HepG2 (cell line): ENCODE measurements around the gene MTIF2. TPM values are rescaled to one million over a fixed set of nuclear protein-coding genes. Genes with fewer than 3 reads are reported as not detected.

Experiments used
- AGO2 ChIP-seq: fragments of 200-400 bp; formaldehyde crosslinking; optimal IDR thresholded peaks from 2 replicates; pipeline ENCODE3; 2017; ENCODE audit warnings: mild to moderate bottlenecking, low read depth, low read length, moderate library complexity
- BCL3 ChIP-seq: sonication (generic); formaldehyde crosslinking; IDR thresholded peaks from 2 replicates; pipeline ENCODE4 v1.5.1; 2020; ENCODE audit warnings: mild to moderate bottlenecking, missing genetic modification reagents, moderate library complexity
- BRF2 ChIP-seq: sonication (generic); formaldehyde crosslinking; IDR thresholded peaks from 2 replicates; pipeline ENCODE4 v1.8.1; 2022; ENCODE audit warnings: mild to moderate bottlenecking, missing genetic modification reagents
- KLF13 ChIP-seq: sonication (generic); formaldehyde crosslinking; IDR thresholded peaks from 2 replicates; pipeline ENCODE4 v1.4.0; 2020; ENCODE audit warnings: mild to moderate bottlenecking, missing genetic modification reagents
- PAF1 ChIP-seq: IDR thresholded peaks from 2 replicates; pipeline ENCODE4 v1.6.1; 2016; ENCODE audit warnings: missing genetic modification reagents, missing compliant biosample characterization
- PCBP2 ChIP-seq: fragments of 200-400 bp; formaldehyde crosslinking; optimal IDR thresholded peaks from 2 replicates; pipeline ENCODE3; 2018; ENCODE audit warnings: low read length, low read depth; ENCODE audit not compliant: poor library complexity, severe bottlenecking
- POLR2A ChIP-seq, 2 experiments: IDR thresholded peaks; 2 replicates each; pipeline ENCODE4 v1.6.1; 2011; ENCODE audit warnings: low read depth in 2 of 2, low read length in 2 of 2, mild to moderate bottlenecking in 1 of 2, moderate library complexity in 1 of 2; ENCODE audit not compliant: insufficient read depth in 1 of 2
- POLR2AphosphoS2 ChIP-seq: IDR thresholded peaks from 2 replicates; pipeline ENCODE4 v1.6.1; 2011; ENCODE audit warnings: low read depth, low read length, improper control_type of control experiment
- POLR2AphosphoS5 ChIP-seq: IDR thresholded peaks from 2 replicates; pipeline ENCODE4 v1.6.1; 2012; ENCODE audit warnings: low read depth, low read length
- RBFOX2 ChIP-seq: fragments of 200-400 bp; formaldehyde crosslinking; IDR thresholded peaks from 2 replicates; pipeline ENCODE4 v1.6.1; 2017; ENCODE audit warnings: low read depth, mild to moderate bottlenecking, low read length
- ZNF510 ChIP-seq: sonication (generic); formaldehyde crosslinking; IDR thresholded peaks from 2 replicates; pipeline ENCODE4 v1.4.0; 2020; ENCODE audit warnings: low read depth, mild to moderate bottlenecking, missing genetic modification reagents
- ZNF710 ChIP-seq: sonication (generic); formaldehyde crosslinking; IDR thresholded peaks from 2 replicates; pipeline ENCODE4 v1.5.0; 2020; ENCODE audit warnings: mild to moderate bottlenecking, missing genetic modification reagents, borderline replicate concordance
- polyA plus RNA-seq, 8 experiments: library from polyadenylated mRNA; depleted of rRNA in 3 of 8; stranded (reverse) in 7 of 8; unstranded in 1 of 8; fragments of >200 nt; fragmentation: Illumina TruSeq in 4 of 8; extraction: Trizol in 4 of 8; gene quantifications; 2 replicates each; pipeline versions ENCODE4 v1.2.1 to v1.2.3, GENCODE V29; 2011 to 2016; ENCODE audit warnings: low read depth in 4 of 8, missing spikeins in 1 of 8, mixed read lengths in 1 of 8; ENCODE audit not compliant: insufficient read depth in 1 of 8
- total RNA-seq, 5 experiments: library from RNA; depleted of rRNA; stranded (reverse); fragments of >200 nt; fragmentation: Illumina TruSeq; extraction: Trizol; gene quantifications; 2 replicates each; pipeline ENCODE4 v1.2.3, GENCODE V29; 2016; ENCODE audit warnings: low read depth in 1 of 5
- TF ChIP-seq, protein P1 (sequence below): sonication (generic); formaldehyde crosslinking; IDR thresholded peaks from 2 replicates; pipeline ENCODE4 v1.5.0; 2020; ENCODE audit warnings: mild to moderate bottlenecking, missing genetic modification reagents, borderline replicate concordance
- TF ChIP-seq, protein P2 (sequence below): sonication (generic); formaldehyde crosslinking; IDR thresholded peaks from 2 replicates; pipeline ENCODE4 v1.4.0; 2020; ENCODE audit warnings: mild to moderate bottlenecking, missing genetic modification reagents
- TF ChIP-seq, protein P3 (sequence below): sonication (generic); formaldehyde crosslinking; IDR thresholded peaks from 2 replicates; pipeline ENCODE4 v1.8.1; 2023; ENCODE audit warnings: mild to moderate bottlenecking, missing genetic modification reagents, borderline replicate concordance

The MTIF2 gene
- total and polyA plus RNA-seq, 2 of the 13 experiments (the other 11 are each of a cell fraction or from before 2014, with no cell fraction given) = 32.1 to 92.1 TPM

DNA sequence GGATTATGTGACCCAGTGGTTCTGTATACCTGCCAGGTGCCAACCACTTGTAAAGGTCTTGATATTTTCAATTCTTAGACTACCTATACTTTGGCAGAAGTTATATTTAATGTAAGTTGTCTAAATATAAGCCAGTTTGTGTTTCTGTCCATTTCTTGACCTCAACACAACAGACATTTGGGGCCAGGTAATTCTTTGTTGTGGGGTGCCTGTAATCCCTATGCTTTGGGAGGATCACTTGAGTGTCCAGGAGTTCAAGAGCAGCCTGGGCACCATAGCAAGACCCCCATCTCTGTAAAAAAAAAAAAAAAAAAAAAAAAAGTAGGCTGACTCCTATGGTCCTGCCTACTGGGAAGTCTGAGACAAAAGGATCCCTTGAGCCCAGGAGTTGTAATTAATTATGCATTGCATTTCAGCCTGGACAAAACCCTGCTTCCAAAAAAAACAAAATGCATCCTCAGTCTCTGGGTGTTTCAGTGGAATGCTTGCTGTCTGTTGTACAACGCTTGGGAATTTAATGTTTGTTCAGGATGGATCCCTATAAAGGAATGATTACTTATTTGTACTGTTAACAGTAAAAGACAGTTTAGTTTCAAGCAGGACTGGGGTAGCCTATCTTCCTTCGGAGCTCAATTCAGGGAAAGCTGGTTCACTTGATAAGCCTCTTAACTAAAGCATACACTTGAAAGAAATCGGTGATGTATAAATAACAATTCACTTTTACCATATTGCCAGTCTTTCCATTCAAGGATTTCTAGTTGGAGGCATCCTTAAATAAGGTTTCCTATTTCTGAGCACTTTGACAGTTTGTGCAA, 33.1 kb downstream of the MTIF2 start (continued):
- TF ChIP-seq, protein P1, sequence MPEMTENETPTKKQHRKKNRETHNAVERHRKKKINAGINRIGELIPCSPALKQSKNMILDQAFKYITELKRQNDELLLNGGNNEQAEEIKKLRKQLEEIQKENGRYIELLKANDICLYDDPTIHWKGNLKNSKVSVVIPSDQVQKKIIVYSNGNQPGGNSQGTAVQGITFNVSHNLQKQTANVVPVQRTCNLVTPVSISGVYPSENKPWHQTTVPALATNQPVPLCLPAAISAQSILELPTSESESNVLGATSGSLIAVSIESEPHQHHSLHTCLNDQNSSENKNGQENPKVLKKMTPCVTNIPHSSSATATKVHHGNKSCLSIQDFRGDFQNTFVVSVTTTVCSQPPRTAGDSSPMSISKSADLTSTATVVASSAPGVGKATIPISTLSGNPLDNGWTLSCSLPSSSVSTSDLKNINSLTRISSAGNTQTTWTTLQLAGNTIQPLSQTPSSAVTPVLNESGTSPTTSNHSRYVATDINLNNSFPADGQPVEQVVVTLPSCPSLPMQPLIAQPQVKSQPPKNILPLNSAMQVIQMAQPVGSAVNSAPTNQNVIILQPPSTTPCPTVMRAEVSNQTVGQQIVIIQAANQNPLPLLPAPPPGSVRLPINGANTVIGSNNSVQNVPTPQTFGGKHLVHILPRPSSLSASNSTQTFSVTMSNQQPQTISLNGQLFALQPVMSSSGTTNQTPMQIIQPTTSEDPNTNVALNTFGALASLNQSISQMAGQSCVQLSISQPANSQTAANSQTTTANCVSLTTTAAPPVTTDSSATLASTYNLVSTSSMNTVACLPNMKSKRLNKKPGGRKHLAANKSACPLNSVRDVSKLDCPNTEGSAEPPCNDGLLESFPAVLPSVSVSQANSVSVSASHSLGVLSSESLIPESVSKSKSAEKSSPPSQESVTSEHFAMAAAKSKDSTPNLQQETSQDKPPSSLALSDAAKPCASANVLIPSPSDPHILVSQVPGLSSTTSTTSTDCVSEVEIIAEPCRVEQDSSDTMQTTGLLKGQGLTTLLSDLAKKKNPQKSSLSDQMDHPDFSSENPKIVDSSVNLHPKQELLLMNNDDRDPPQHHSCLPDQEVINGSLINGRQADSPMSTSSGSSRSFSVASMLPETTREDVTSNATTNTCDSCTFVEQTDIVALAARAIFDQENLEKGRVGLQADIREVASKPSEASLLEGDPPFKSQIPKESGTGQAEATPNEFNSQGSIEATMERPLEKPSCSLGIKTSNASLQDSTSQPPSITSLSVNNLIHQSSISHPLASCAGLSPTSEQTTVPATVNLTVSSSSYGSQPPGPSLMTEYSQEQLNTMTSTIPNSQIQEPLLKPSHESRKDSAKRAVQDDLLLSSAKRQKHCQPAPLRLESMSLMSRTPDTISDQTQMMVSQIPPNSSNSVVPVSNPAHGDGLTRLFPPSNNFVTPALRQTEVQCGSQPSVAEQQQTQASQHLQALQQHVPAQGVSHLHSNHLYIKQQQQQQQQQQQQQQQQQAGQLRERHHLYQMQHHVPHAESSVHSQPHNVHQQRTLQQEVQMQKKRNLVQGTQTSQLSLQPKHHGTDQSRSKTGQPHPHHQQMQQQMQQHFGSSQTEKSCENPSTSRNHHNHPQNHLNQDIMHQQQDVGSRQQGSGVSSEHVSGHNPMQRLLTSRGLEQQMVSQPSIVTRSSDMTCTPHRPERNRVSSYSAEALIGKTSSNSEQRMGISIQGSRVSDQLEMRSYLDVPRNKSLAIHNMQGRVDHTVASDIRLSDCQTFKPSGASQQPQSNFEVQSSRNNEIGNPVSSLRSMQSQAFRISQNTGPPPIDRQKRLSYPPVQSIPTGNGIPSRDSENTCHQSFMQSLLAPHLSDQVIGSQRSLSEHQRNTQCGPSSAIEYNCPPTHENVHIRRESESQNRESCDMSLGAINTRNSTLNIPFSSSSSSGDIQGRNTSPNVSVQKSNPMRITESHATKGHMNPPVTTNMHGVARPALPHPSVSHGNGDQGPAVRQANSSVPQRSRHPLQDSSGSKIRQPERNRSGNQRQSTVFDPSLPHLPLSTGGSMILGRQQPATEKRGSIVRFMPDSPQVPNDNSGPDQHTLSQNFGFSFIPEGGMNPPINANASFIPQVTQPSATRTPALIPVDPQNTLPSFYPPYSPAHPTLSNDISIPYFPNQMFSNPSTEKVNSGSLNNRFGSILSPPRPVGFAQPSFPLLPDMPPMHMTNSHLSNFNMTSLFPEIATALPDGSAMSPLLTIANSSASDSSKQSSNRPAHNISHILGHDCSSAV (CRISPR knock-in tag) = no peak
- TF ChIP-seq ZNF510 = no peak
- peak; percentile 42; the same call in 1 of the 2 replicates for TF ChIP-seq PAF1 (CRISPR knock-in tag)
- TF ChIP-seq RBFOX2 = peak; percentile 78
- TF ChIP-seq POLR2AphosphoS2 = peak; percentile 69; the same call in 1 of the 2 replicates
- no peak for TF ChIP-seq ZNF710 (CRISPR knock-in tag)
- TF ChIP-seq KLF13 (CRISPR knock-in tag) = no peak
- TF ChIP-seq, protein P2, sequence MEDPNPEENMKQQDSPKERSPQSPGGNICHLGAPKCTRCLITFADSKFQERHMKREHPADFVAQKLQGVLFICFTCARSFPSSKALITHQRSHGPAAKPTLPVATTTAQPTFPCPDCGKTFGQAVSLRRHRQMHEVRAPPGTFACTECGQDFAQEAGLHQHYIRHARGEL = no peak
- TF ChIP-seq BRF2 (CRISPR knock-in tag) = no peak
- TF ChIP-seq, protein P3, sequence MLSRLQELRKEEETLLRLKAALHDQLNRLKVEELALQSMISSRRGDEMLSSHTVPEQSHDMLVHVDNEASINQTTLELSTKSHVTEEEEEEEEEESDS (CRISPR knock-in tag) = no peak
- peak; percentile 69 for TF ChIP-seq AGO2
- peak; percentile 28 to 29; a peak in 2 of 4 replicates for TF ChIP-seq POLR2A (IDR thresholded peaks at IDR 0.05; ENCODE audit: insufficient read depth in 1 of 2, low read depth in 2 of 2, low read length in 2 of 2)
- TF ChIP-seq POLR2AphosphoS5 = peak; percentile 59
- TF ChIP-seq BCL3 (CRISPR knock-in tag) = no peak
- TF ChIP-seq PCBP2 = no peak
